ENCODE data around the gene INO80. TPM values are rescaled to one million over a fixed set of nuclear protein-coding genes. Genes with fewer than 3 reads are reported as not detected.

The INO80 gene
- total RNA-seq, 1 donor from 2014 or later: 31.7 TPM

DNA sequence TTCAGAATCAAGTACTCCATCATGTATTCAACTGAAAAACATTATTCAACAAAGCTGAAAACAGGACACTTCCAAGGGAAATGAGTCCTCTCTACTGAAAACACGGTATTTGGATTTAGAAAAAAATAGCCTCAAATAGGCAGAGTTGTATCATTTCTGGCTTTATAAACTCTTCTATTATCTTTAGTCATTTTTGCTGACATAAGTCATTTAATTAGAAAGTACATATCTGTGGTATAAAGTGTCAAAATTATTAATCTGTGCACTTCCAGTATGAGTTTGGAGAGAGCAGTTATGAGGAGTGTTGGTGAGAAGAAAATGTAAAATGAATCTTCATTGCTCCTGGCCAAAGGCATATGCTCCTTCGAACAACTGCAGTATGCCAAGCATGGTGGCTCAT lies 59.3 kb downstream of the INO80 start:
- intact Hi-C loops (cut with DNase I): no loop called here
- H3K27me3 ChIP-seq: no peaks in the 10 kb centered on the region
- no peak for TF ChIP-seq POLR2AphosphoS5 (IDR thresholded peaks at IDR 0.05; ENCODE audit: insufficient read depth in 1 of 2, low read depth in 1 of 2)
- TF ChIP-seq, protein P1, sequence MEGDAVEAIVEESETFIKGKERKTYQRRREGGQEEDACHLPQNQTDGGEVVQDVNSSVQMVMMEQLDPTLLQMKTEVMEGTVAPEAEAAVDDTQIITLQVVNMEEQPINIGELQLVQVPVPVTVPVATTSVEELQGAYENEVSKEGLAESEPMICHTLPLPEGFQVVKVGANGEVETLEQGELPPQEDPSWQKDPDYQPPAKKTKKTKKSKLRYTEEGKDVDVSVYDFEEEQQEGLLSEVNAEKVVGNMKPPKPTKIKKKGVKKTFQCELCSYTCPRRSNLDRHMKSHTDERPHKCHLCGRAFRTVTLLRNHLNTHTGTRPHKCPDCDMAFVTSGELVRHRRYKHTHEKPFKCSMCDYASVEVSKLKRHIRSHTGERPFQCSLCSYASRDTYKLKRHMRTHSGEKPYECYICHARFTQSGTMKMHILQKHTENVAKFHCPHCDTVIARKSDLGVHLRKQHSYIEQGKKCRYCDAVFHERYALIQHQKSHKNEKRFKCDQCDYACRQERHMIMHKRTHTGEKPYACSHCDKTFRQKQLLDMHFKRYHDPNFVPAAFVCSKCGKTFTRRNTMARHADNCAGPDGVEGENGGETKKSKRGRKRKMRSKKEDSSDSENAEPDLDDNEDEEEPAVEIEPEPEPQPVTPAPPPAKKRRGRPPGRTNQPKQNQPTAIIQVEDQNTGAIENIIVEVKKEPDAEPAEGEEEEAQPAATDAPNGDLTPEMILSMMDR (IDR thresholded peaks at IDR 0.05): no peak
- TF ChIP-seq POLR2A (IDR thresholded peaks at IDR 0.05): no peak
- H3K36me3 ChIP-seq: peaks cover 0 to 77% of the 10 kb centered on the region in 2 donors
- H3K4me1 ChIP-seq: no peaks in the 10 kb centered on the region
- H3K27ac ChIP-seq: no peak overlapping the region
- H3K9me3 ChIP-seq: peaks cover 5% of the 10 kb centered on the region
- H3K4me3 ChIP-seq: no peak overlapping the region
- no peak for DNase-seq (ENCODE audit: extremely low spot score in 2 of 2)

DNA sequence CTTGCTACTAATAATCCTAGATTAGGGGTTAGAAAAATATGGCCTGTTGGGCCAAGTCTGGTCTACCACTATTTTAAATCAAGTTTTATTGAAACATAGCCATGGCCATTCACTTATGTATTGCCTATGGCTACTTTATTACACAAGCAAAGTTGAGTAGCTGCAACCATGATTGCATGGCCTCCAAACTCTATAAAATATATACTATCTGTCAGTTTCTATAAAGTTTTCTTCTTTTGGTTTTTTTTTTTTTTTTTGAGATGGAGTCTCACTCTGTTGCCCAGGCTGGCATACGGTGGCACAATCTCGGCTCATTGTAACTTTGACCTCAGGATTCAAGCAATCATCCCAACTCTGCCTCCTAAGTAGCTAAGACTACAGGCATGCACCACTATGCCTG lies 60.4 kb downstream of the INO80 start:
- no peaks in the 10 kb centered on the region for H3K27me3 ChIP-seq
- intact Hi-C loops (cut with DNase I): no loop called here
- H3K9me3 ChIP-seq: no peaks in the 10 kb centered on the region
- no peak overlapping the region for H3K27ac ChIP-seq
- H3K4me1 ChIP-seq: no peaks in the 10 kb centered on the region
- DNase-seq (ENCODE audit: extremely low spot score in 2 of 2): no peak
- H3K4me3 ChIP-seq: no peak overlapping the region
- TF ChIP-seq POLR2A (IDR thresholded peaks at IDR 0.05) (no peak), POLR2AphosphoS5 (IDR thresholded peaks at IDR 0.05; ENCODE audit: insufficient read depth in 1 of 2, low read depth in 1 of 2) (no peak)
- TF ChIP-seq, protein P1 (IDR thresholded peaks at IDR 0.05): no peak
- peaks cover 0 to 66% of the 10 kb centered on the region in 2 donors for H3K36me3 ChIP-seq

DNA sequence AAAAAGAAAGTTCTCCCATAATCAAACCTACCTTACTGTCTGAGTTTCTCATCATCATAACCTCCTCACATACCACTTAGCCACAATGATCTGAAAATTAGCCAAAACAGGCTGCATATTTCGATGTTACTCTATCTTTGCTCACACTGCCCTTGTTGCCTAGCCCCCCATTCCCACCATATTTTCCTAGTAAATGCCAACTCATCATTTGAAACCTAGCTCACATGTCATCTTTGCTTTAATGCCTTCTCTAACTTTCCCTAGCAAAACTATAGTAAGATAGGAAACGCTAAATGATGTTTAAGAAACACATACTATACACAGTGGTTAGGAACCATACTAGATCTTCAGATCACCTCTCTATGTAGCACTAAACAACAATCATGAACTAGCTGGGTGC lies 64.9 kb downstream of the INO80 start:
- intact Hi-C loops (cut with DNase I): no loop called here

DNA sequence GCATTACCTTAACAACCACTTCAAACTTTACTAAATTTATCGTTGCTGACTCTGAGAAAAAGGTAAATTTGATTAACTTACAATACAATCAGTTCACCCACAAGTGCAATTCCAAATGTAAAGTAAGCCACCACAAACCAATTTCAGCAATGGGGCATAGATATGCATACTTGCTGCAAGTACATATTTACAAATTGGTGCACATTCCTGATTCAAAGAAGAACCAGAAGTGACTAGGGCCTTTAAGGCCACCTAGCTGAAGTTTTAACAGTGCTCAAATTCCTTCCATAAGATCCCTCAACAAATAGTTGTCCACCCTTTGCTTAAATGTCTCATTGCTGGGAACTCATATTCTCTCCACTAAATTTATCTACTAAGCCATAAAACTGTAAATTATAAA lies 67.2 kb downstream of the INO80 start:
- H3K27me3 ChIP-seq: no peaks in the 10 kb centered on the region
- H3K27ac ChIP-seq: no peak overlapping the region
- no peaks in the 10 kb centered on the region for H3K9me3 ChIP-seq
- intact Hi-C loops (cut with DNase I): no loop called here
- peaks cover 0 to 68% of the 10 kb centered on the region in 2 donors for H3K36me3 ChIP-seq
- no peak for DNase-seq (ENCODE audit: extremely low spot score in 2 of 2)
- TF ChIP-seq, protein P1 (IDR thresholded peaks at IDR 0.05): no peak
- TF ChIP-seq POLR2AphosphoS5 (IDR thresholded peaks at IDR 0.05; ENCODE audit: insufficient read depth in 1 of 2, low read depth in 1 of 2): no peak
- no peak for TF ChIP-seq POLR2A (IDR thresholded peaks at IDR 0.05)
- H3K4me3 ChIP-seq: no peak overlapping the region
- no peaks in the 10 kb centered on the region for H3K4me1 ChIP-seq

More for the DNA sequence above, 64.9 kb downstream of the INO80 start:
- H3K27me3 ChIP-seq: no peaks in the 10 kb centered on the region
- no peak overlapping the region for H3K4me3 ChIP-seq
- no peak for TF ChIP-seq POLR2A (IDR thresholded peaks at IDR 0.05)
- TF ChIP-seq POLR2AphosphoS5 (IDR thresholded peaks at IDR 0.05; ENCODE audit: insufficient read depth in 1 of 2, low read depth in 1 of 2): no peak
- TF ChIP-seq, protein P1 (IDR thresholded peaks at IDR 0.05): no peak
- peaks cover 0 to 73% of the 10 kb centered on the region in 2 donors for H3K36me3 ChIP-seq
- no peaks in the 10 kb centered on the region for H3K9me3 ChIP-seq
- H3K27ac ChIP-seq: no peak overlapping the region
- no peaks in the 10 kb centered on the region for H3K4me1 ChIP-seq
- no peak for DNase-seq (ENCODE audit: extremely low spot score in 2 of 2)

DNA sequence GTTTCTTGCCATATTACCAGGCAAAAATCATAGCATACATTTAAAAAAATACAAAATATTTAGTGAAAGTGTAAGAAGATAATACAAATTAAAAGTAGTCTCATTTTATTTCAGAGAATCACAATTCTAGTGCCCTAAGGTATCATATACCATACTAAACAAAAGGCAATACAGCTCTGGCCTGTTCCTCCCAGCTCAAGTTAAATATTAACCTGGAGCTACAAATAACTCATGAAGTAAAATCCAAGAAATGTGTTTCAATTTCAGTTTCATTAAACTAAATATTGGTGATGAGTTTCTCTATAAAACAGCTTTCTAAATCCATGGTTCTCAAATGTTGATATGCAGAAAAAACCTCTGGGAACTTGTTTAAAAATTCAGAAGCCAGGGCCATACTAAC lies 67.7 kb downstream of the INO80 start:
- Histone ChIP-seq H3K27ac (no peak overlapping the region), H3K4me3 (no peak overlapping the region), H3K9me3 (no peaks in the 10 kb centered on the region), H3K4me1 (no peaks in the 10 kb centered on the region), H3K27me3 (no peaks in the 10 kb centered on the region), H3K36me3 (peaks cover 0 to 66% of the 10 kb centered on the region in 2 donors)
- no peak for TF ChIP-seq POLR2A (IDR thresholded peaks at IDR 0.05)
- no peak for TF ChIP-seq POLR2AphosphoS5 (IDR thresholded peaks at IDR 0.05; ENCODE audit: insufficient read depth in 1 of 2, low read depth in 1 of 2)
- TF ChIP-seq, protein P1 (IDR thresholded peaks at IDR 0.05): no peak
- intact Hi-C loops (cut with DNase I): no loop called here
- DNase-seq (ENCODE audit: extremely low spot score in 2 of 2): no peak

All from vagina (tissue), 2 donors.